ENCODE data around the gene KIAA1210.

DNA sequence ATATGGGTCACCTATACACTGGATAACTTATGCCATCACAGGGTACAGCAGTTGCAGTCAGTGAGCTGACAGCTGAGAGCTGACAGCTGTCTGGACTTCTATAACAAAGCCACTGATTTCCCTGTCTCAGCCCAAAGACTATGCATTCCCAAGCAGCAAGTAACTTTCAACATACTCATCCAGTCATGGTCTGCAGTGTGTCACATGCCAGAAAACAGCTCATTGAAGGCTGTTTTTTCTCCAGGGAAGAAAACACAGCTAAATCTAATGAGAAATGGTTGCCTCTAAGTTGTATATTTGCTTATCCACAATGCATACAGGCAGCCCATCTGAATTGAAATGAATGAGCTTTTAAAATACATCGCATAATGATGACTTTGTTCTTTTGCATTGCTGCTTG is 6.3 kb downstream of the KIAA1210 start:
- TF ChIP-seq CTCF (conservative IDR thresholded peaks at IDR 0.05) (no peak), ZFX (IDR thresholded peaks at IDR 0.05) (no peak)

Measured in C4-2B (cell line).